Measurements from ENCODE around the gene SLC38A8. TPM values are rescaled to one million over a fixed set of nuclear protein-coding genes. Genes with fewer than 3 reads are reported as not detected.

The SLC38A8 gene
- total RNA-seq, 4 donors from 2014 or later: not detected

- H3K36me3 ChIP-seq: no peaks in the 10 kb centered on the region
These were observed 77.7 kb downstream of the SLC38A8 start for GRCh38 chr16:83964684-83965443.

GRCh38 chr16:83963277-83964119, 79.1 kb downstream of the SLC38A8 start:
- Histone ChIP-seq H3K36me3 (peaks cover 0 to 4% (median 0%) of the 10 kb centered on the region in 4 donors), H3K27ac (no peak overlapping the region), H3K4me1 (no peaks in the 10 kb centered on the region), H3K27me3 (no peaks in the 10 kb centered on the region), H3K4me3 (no peak overlapping the region), H3K9me3 (no peaks in the 10 kb centered on the region)
- TF ChIP-seq POLR2A (IDR thresholded peaks at IDR 0.05): no peak
- no peak for TF ChIP-seq CTCF (IDR thresholded peaks at IDR 0.05)
- no peak for TF ChIP-seq EP300 (IDR thresholded peaks at IDR 0.05; ENCODE audit: low read depth)
- TF ChIP-seq POLR2AphosphoS5 (IDR thresholded peaks at IDR 0.05): no peak
- DNase-seq: no peak
- in situ Hi-C loops (cut with MboI; ENCODE audit: low pct_ligation_motif_present in 1 of 4, low pct_unique_long_range_greater_than_20kb in 1 of 4, low sequenced_read_pairs in 3 of 4): loop anchor here in 3 of 4 donors (25.0 kb wide), 3 partner anchors 99 to 524 kb away; partner anchors contain the start of genes ADAD2 (in 1 of the 3) and TAF1C (in 1 of the 3)
- WGBS, 2 donors (ENCODE audit: low coverage in 1 of 2): 84 to 90% methylated on average over 5 to 22 of the region's 22 CpGs
- intact Hi-C loops (cut with DNase I; ENCODE audit: low total_unique reads): loop anchor here (5.0 kb wide), 1 partner anchor 99 kb away; no protein-coding TSS in a partner anchor

More at GRCh38 chr16:83964684-83965443, 77.7 kb downstream of the SLC38A8 start:
- no peak for DNase-seq
- no peak overlapping the region for H3K4me3 ChIP-seq
- in situ Hi-C loops (cut with MboI; ENCODE audit: low pct_ligation_motif_present in 1 of 4, low pct_unique_long_range_greater_than_20kb in 1 of 4, low sequenced_read_pairs in 3 of 4): loop anchor here in 3 of 4 donors (25.0 kb wide), 3 partner anchors 97 to 522 kb away; partner anchors contain the start of genes ADAD2 (in 1 of the 3) and TAF1C (in 1 of the 3)
- intact Hi-C loops (cut with DNase I; ENCODE audit: low total_unique reads): loop anchor here (5.0 kb wide), 1 partner anchor 97 kb away; no protein-coding TSS in a partner anchor
- H3K27me3 ChIP-seq: peaks cover 13% of the 10 kb centered on the region
- no peak overlapping the region for H3K27ac ChIP-seq
- 92% methylated on average over 25 of the region's 26 CpGs; no CpG with 5 or more reads in 1 of the 2 donors for WGBS, 2 donors (ENCODE audit: low coverage in 1 of 2)
- no peaks in the 10 kb centered on the region for H3K9me3 ChIP-seq
- no peaks in the 10 kb centered on the region for H3K4me1 ChIP-seq
- TF ChIP-seq EP300 (IDR thresholded peaks at IDR 0.05; ENCODE audit: low read depth) (no peak), POLR2A (IDR thresholded peaks at IDR 0.05) (no peak), POLR2AphosphoS5 (IDR thresholded peaks at IDR 0.05) (no peak), CTCF (IDR thresholded peaks at IDR 0.05) (no peak)

GRCh38 chr16:83961591-83961990, 81.0 kb downstream of the SLC38A8 start:
- WGBS, 2 donors (ENCODE audit: low coverage in 1 of 2): 92% methylated on average over 5 of the region's 5 CpGs; no CpG with 5 or more reads in 1 of the 2 donors
- Histone ChIP-seq H3K4me3 (no peak overlapping the region), H3K9me3 (no peaks in the 10 kb centered on the region), H3K27me3 (no peaks in the 10 kb centered on the region), H3K27ac (no peak overlapping the region), H3K4me1 (no peaks in the 10 kb centered on the region), H3K36me3 (peaks cover 0 to 4% (median 0%) of the 10 kb centered on the region in 4 donors)
- in situ Hi-C loops (cut with MboI; ENCODE audit: low pct_ligation_motif_present in 1 of 4, low pct_unique_long_range_greater_than_20kb in 1 of 4, low sequenced_read_pairs in 3 of 4): loop anchor here in 3 of 4 donors (25.0 kb wide), 3 partner anchors 101 to 526 kb away; partner anchors contain the start of genes ADAD2 (in 1 of the 3) and TAF1C (in 1 of the 3)
- no peak for DNase-seq
- TF ChIP-seq POLR2A (IDR thresholded peaks at IDR 0.05) (no peak), POLR2AphosphoS5 (IDR thresholded peaks at IDR 0.05) (no peak), EP300 (IDR thresholded peaks at IDR 0.05; ENCODE audit: low read depth) (no peak), CTCF (IDR thresholded peaks at IDR 0.05) (no peak)
- intact Hi-C loops (cut with DNase I; ENCODE audit: low total_unique reads): loop anchor here (5.0 kb wide), 1 partner anchor 101 kb away; no protein-coding TSS in a partner anchor
